Mucosa of stomach (tissue), 1 donor: ENCODE results near the gene TUBB2A.
A peak's percentile ranks its signal among the peaks of the same experiment; 100 is the strongest.
"Not testable (repeated sequence)": the region's sequence is repeated elsewhere in the genome, so short reads cannot be mapped to it uniquely, and the experiment has no call there.

Source experiments
- H3K27me3 ChIP-seq: one replicate; pipeline ENCODE4 v1.7.0; 2013; ENCODE audit warnings: mild to moderate bottlenecking, low read length; ENCODE audit not compliant: control insufficient read depth, insufficient read depth
- H3K36me3 ChIP-seq: one replicate; pipeline ENCODE4 v1.7.0; 2013; ENCODE audit warnings: low read length; ENCODE audit not compliant: control insufficient read depth, insufficient read depth
- H3K4me1 ChIP-seq: one replicate; pipeline ENCODE4 v1.7.0; 2013; ENCODE audit warnings: mild to moderate bottlenecking, low read length; ENCODE audit not compliant: control insufficient read depth, insufficient read depth
- H3K4me3 ChIP-seq: one replicate; pipeline ENCODE4 v1.7.0; 2013; ENCODE audit warnings: low read length
- H3K9ac ChIP-seq: one replicate; pipeline ENCODE4 v1.7.0; 2013; ENCODE audit warnings: mild to moderate bottlenecking, low read length, moderate library complexity
- H3K9me3 ChIP-seq: one replicate; pipeline ENCODE4 v1.7.0; 2013; ENCODE audit warnings: mild to moderate bottlenecking, low read length, moderate library complexity; ENCODE audit not compliant: control insufficient read depth
- donor health status: Pancreatic carcinoma.

TUBB2A gene

DNA sequence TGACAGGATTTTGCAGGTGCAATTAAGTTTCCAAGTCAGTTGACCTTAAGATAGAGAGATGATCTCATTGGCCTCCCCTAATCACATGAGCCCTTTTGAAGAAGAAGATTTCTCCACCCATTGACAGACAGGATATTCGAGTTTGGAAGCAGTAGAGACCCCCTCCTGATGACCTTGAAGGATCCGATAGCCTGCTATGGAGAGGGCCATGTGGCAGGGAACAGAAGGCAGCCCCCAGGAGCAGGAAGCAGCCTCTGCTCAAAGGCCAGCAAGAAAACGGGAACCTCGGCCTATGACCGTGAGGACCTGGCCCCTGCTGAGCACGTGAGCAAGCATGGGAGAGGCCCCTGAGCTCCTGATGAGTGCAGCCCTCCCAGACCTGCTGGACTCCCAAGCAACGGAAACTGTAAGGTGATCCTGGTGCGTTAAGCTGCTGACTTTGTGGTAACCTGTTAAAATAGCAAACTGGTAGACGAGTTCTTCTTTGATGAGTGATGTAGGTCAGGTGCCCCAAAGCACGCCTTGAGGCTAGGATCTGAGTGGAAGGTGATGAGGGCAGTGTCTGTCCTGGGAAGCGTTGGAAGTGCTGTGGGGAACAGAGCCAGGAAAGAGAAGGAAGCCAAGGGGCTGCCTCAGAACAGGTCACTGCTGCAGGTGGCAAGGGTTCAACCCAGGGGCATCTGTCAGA is 18.5 kb upstream of the TUBB2A start:
- Histone ChIP-seq H3K27me3 (no peaks in the 10 kb centered on the region), H3K9me3 (no peaks in the 10 kb centered on the region), H3K4me3 (no peak overlapping the region), H3K9ac (no peak overlapping the region), H3K36me3 (no peaks in the 10 kb centered on the region), H3K4me1 (no peaks in the 10 kb centered on the region)

DNA sequence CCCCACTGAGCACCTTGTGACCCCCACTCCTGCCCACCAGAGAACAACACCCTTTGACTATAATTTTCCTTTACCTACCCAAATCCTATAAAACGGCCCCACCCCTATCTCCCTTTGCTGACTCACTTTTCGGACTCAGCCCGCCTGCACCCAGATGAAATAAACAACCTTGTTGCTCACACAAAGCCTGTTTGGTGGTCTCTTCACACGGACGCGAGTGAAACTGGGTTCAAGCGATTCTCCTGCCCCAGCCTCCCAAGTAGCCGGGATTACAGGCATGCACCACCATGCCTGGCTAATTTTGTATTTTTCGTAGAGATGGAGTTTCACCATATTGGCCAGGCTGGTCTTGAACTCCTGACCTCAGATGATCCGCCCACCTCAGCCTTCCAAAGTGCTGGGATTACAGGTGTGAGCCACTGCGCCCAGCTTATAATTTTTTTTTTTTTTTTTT is 16.3 kb upstream of the TUBB2A start:
- not testable (repeated sequence) for H3K36me3 ChIP-seq, H3K4me1 ChIP-seq, H3K27me3 ChIP-seq

DNA sequence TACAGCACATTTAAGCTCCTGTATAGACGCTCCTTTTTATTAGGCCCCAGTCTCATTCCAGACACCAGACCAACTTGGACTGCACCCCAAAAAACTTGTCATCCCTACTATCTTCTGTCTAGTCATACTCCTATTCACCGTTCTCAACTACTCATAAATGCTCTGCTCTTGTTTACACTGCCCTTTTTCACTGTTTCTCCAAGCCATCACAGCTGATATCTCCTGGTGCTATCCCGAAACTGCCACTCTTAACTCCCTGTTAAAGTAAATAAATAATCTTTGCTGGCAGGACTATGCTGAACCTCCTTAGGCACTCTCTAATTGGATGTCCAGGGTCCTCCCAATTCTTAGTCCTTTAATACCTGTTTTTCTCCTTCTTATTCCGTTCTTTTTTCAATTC is 15.4 kb upstream of the TUBB2A start:
- not testable (repeated sequence) for H3K4me1 ChIP-seq, H3K27me3 ChIP-seq, H3K4me3 ChIP-seq, H3K9ac ChIP-seq, H3K36me3 ChIP-seq, H3K9me3 ChIP-seq

More for the DNA sequence above, 16.3 kb upstream of the TUBB2A start:
- not testable (repeated sequence) for H3K9me3 ChIP-seq, H3K4me3 ChIP-seq, H3K9ac ChIP-seq

DNA sequence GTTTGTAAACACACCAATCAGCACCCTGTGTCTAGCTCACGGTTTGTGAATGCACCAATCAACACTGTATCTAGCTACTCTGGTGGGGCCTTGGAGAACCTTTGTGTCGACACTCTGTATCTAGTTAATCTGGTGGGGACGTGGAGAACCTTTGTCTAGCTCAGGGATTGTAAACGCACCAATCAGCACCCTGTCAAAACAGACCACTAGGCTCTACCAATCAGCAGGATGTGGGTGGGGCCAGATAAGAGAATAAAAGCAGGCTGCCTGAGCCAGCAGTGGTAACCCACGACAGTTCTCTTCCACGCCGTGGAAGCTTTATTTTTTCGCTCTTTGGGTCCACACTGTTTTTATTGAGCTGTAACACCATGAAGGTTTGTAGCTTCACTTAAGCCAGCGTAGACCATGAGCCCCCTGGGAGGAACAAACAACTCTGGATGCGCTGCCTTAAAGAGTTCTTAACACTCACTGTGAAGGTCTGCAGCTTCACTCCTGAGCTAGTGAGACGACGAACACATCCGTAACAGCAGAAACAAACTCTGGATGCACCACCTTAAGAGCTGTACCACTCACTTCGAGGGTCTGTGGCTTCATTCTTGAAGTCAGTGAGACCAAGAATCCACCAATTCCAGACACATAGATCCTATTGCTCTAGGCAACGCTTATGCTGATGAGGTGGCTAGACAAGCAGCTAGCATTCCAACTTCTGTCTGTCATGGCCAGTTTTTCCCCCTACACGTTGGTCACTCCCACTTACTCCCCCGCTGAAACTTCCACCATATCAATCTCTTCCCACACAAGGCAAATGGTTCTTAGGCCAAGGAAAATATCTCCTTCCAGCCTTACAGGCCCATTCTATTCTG is 14.2 kb upstream of the TUBB2A start:
- not testable (repeated sequence) for H3K27me3 ChIP-seq, H3K9me3 ChIP-seq, H3K4me1 ChIP-seq, H3K9ac ChIP-seq, H3K4me3 ChIP-seq, H3K36me3 ChIP-seq

DNA sequence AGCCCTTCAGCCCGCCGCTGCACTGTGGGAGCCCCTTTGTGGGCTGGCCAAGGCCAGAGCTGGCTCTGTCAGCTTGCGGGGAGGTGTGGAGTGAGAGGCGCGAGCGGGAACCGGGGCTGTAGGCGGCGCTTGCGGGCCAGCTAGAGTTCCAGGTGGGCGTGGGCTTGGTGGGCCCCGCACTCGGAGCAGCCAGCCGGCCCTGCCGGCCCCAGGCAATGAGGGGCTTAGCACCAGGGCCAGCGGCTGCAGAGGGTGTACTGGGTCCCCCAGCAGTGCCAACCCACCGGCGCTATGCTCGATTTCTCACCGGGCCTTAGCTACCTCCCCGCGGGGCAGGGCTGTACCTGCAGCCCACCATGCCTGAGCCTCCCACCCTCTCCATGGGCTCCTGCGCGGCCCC is 13.3 kb upstream of the TUBB2A start:
- H3K4me1 ChIP-seq, H3K9ac ChIP-seq, H3K27me3 ChIP-seq, H3K9me3 ChIP-seq, H3K36me3 ChIP-seq, H3K4me3 ChIP-seq: not testable (repeated sequence)

DNA sequence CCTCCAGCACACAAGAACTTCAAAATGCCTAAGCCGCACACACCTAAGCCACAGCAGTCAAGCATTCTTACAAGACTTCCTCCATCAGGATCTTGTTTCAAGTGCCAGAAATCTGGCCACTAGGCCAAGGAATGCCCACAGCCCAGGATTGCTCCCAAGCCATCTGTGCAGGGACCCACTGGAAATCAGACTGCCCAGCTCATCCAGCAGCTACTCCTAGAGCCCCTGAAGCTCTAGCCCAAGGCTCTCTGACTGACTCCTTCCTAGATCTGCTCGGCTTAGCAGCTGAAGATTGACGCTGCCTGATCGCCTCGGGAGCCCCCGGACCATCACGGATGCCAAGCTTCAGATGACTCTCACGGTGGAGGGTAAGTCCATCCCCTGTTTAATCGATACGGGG is 10.7 kb upstream of the TUBB2A start:
- not testable (repeated sequence) for H3K9ac ChIP-seq, H3K27me3 ChIP-seq, H3K4me3 ChIP-seq, H3K4me1 ChIP-seq, H3K36me3 ChIP-seq, H3K9me3 ChIP-seq

DNA sequence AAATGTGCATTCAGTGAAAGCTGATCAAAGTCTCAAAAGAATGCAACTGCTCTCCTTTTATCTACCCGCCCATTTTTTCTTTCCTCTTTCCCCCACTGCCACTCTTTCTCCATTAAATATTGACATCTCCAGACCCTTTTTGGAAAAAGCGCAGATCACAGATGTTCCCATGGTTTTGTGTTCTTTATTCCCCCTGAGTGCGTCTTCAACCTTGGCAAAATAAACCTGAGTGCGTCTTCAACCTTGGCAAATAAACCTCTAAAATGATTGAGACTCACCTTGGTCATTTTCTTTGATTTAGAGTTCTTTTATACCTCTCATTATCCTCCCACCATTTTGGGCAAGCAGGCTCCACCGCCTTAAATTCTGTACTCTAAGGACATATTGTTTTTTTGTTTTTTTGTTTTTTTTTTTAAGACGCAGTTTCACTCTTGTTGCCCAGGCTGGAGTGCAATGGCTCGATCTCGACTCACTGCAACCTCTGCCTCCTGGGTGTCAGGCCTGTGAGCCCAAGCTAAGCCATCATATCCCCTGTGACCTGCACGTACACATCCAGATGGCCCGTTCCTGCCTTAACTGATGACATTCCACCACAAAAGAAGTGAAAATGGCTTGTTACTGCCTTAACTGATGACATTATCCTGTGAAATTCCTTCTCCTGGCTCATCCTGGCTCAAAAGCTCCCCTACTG is 9.3 kb upstream of the TUBB2A start:
- H3K27me3 ChIP-seq, H3K9ac ChIP-seq, H3K4me1 ChIP-seq, H3K9me3 ChIP-seq, H3K36me3 ChIP-seq, H3K4me3 ChIP-seq: not testable (repeated sequence)

DNA sequence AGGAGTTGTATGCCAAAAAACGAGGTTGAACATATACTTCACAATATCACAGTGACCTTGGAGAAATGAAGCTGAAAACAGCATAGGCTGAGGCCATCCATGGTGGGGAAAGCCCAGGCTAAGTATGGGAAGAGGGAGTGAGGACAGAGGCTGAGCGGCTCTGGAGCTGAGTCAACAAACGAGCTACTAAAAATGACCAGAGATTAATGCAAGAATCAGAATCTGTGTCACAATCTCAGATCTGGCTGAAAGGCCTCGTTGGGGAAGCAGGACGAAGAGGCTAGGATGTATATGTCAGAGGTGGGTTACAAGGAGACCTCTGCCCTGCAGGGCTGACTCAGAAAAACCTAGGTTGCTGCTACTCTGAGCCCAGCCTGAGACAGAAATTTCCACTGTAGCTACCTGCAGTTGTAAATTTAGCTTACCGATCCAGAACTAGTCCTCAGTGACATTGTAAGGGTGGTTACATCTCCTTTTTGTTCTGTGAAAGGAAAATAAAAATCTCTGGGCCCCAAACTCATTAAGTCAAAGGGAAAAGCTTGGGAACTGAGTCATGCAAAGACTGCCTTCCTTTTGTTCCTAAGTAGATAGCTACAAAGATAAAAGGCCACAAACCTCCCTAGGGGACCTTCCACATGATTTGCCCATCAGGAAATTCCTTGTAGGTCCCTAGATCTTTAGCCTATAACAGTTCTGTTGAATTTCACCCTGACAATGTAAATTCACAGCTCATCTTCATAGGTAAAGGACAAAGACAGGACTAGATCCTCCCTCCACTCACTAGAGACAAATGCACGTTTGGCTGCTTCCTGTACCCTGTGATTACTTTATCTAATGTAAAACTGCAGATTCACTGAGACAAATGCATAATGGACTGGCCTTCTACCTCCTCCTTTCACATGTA is 8.5 kb upstream of the TUBB2A start:
- Histone ChIP-seq H3K36me3 (no peaks in the 10 kb centered on the region), H3K4me1 (peaks cover 11% of the 10 kb centered on the region), H3K9ac (no peak overlapping the region), H3K27me3 (no peaks in the 10 kb centered on the region), H3K4me3 (no peak overlapping the region), H3K9me3 (no peaks in the 10 kb centered on the region)

DNA sequence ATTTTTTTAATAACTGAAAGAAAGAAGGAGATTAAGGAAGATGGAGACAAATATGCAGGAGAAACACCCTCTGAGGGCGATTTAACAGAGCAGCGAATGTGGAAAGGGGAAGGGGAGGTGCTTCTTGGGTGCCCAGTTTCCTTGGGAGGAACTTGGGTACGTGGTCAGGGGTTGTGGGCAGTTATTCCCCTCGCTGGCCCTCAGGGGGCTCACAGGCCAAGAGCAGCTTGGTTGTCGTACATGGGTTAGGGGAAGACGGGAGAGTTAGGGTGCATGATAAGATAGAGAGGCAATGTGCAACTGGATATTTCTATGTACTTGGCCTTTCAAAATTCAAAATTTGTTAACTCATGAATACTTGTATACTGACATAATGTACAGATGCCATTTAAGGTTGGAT is 7.0 kb upstream of the TUBB2A start:
- no peaks in the 10 kb centered on the region for H3K9me3 ChIP-seq
- no peak overlapping the region for H3K9ac ChIP-seq
- H3K27me3 ChIP-seq = no peaks in the 10 kb centered on the region
- no peaks in the 10 kb centered on the region for H3K36me3 ChIP-seq
- no peak overlapping the region for H3K4me3 ChIP-seq
- H3K4me1 ChIP-seq = peaks cover 24% of the 10 kb centered on the region

DNA sequence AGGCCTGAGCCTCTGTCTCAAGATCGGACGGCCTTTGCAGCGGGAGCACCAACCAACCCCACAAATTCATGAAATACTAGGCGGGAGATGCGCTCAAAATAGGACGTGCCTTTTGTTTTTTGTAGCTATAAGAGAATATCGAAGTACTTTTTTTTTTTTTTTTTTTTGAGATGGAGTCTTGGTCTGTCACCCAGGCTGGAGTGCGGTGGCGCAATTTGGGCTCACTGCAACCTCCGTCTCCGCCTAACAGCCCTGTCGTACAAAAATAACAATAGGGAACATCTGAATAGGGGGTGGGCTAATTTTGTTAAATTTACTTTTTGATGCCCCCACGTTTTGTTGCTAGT is 5.9 kb upstream of the TUBB2A start:
- no peaks in the 10 kb centered on the region for H3K27me3 ChIP-seq

DNA sequence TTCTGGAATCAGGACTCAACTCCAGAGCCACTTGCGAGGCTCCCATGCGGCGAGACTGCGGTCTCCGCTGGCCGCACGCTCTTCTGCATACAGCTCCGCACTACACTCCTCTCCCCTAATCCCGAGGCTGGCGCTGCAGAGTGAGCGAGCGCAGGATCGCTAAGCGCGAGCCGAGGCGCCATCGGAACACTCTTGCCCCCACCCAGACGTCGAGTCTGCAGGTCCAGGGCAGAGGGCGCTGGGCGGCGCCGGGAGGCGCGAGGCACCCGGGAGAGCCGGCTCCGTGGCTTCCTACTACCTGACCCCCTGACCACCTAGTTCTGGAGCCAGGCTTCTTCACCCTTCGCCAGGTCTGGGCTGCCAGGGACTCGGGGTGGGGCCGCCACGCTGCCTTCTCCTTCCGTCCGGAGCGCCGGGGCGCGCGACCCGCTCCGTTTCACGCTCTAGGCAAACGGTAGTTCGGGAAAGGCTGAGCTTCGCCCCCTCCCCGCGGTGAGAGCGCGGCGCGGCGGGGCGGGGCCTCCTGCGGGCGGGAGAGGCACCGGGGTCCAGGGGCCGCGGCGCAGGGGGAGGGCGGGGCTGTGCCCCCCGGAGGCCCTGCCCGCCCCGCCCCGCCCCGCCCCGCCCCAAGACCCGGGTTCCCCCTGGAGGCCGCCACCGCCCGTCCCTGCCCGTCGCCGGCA is 5.4 kb upstream of the TUBB2A start:
- Histone ChIP-seq H3K4me1 (peaks cover 37% of the 10 kb centered on the region), H3K9ac (peak overlapping the region; percentile 85), H3K9me3 (no peaks in the 10 kb centered on the region), H3K36me3 (no peaks in the 10 kb centered on the region), H3K4me3 (peak overlapping the region; percentile 47), H3K27me3 (no peaks in the 10 kb centered on the region)

More for the DNA sequence above, 5.9 kb upstream of the TUBB2A start:
- Histone ChIP-seq H3K9ac (peak overlapping the region; percentile 60), H3K4me1 (peaks cover 36% of the 10 kb centered on the region), H3K9me3 (no peaks in the 10 kb centered on the region), H3K4me3 (no peak overlapping the region), H3K36me3 (no peaks in the 10 kb centered on the region)
